Measurements from ENCODE around the gene ATXN1.

DNA sequence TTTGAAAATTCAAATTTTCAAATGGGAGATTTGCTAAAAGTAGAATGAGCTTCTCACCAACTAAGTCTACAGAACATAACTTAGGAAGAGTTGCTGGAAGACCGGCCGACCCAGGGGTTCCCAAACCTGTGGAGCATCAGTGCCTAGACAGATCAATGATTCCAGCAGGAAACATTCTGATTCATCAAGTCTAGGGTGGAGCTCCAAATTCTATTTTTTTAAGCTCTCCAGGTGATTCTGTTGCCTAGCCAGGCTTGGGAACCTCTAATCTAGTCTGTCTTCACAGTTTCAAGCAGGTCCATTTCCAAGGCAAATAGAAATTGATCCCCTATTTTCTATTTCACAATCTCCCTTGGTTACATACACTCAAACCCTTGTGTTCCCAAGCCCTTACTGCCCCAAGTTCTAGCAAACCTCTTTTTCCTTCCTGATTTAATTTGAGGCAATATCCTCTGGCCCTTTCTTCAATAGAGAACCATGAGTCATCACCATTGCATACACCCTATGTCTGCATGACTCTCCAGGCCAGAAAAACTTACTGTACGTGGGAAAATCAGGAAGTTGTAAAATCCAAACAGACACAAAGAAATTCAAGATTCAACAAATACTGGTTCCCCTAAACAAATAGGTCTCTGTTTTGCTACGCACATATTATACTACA, 8.9 kb downstream of the ATXN1 start:
- TF ChIP-seq ESRRA (CRISPR knock-in tag; IDR thresholded peaks at IDR 0.05; ENCODE audit: borderline replicate concordance) (no peak), JUN (CRISPR knock-in tag; IDR thresholded peaks at IDR 0.05) (no peak), TCF7 (CRISPR knock-in tag; IDR thresholded peaks at IDR 0.05; ENCODE audit: low read depth) (no peak), CBFB (CRISPR knock-in tag; IDR thresholded peaks at IDR 0.05; ENCODE audit: low read depth) (no peak), ZBTB21 (CRISPR knock-in tag; IDR thresholded peaks at IDR 0.05; ENCODE audit: borderline replicate concordance) (no peak), ZNF232 (CRISPR knock-in tag; IDR thresholded peaks at IDR 0.05) (no peak)
- TF ChIP-seq, protein P1, sequence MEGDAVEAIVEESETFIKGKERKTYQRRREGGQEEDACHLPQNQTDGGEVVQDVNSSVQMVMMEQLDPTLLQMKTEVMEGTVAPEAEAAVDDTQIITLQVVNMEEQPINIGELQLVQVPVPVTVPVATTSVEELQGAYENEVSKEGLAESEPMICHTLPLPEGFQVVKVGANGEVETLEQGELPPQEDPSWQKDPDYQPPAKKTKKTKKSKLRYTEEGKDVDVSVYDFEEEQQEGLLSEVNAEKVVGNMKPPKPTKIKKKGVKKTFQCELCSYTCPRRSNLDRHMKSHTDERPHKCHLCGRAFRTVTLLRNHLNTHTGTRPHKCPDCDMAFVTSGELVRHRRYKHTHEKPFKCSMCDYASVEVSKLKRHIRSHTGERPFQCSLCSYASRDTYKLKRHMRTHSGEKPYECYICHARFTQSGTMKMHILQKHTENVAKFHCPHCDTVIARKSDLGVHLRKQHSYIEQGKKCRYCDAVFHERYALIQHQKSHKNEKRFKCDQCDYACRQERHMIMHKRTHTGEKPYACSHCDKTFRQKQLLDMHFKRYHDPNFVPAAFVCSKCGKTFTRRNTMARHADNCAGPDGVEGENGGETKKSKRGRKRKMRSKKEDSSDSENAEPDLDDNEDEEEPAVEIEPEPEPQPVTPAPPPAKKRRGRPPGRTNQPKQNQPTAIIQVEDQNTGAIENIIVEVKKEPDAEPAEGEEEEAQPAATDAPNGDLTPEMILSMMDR (IDR thresholded peaks at IDR 0.05) = no peak
- TF ChIP-seq, protein P2, sequence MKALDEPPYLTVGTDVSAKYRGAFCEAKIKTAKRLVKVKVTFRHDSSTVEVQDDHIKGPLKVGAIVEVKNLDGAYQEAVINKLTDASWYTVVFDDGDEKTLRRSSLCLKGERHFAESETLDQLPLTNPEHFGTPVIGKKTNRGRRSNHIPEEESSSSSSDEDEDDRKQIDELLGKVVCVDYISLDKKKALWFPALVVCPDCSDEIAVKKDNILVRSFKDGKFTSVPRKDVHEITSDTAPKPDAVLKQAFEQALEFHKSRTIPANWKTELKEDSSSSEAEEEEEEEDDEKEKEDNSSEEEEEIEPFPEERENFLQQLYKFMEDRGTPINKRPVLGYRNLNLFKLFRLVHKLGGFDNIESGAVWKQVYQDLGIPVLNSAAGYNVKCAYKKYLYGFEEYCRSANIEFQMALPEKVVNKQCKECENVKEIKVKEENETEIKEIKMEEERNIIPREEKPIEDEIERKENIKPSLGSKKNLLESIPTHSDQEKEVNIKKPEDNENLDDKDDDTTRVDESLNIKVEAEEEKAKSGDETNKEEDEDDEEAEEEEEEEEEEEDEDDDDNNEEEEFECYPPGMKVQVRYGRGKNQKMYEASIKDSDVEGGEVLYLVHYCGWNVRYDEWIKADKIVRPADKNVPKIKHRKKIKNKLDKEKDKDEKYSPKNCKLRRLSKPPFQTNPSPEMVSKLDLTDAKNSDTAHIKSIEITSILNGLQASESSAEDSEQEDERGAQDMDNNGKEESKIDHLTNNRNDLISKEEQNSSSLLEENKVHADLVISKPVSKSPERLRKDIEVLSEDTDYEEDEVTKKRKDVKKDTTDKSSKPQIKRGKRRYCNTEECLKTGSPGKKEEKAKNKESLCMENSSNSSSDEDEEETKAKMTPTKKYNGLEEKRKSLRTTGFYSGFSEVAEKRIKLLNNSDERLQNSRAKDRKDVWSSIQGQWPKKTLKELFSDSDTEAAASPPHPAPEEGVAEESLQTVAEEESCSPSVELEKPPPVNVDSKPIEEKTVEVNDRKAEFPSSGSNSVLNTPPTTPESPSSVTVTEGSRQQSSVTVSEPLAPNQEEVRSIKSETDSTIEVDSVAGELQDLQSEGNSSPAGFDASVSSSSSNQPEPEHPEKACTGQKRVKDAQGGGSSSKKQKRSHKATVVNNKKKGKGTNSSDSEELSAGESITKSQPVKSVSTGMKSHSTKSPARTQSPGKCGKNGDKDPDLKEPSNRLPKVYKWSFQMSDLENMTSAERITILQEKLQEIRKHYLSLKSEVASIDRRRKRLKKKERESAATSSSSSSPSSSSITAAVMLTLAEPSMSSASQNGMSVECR (CRISPR knock-in tag; IDR thresholded peaks at IDR 0.05; ENCODE audit: borderline replicate concordance) = no peak
- TF ChIP-seq, protein P3, sequence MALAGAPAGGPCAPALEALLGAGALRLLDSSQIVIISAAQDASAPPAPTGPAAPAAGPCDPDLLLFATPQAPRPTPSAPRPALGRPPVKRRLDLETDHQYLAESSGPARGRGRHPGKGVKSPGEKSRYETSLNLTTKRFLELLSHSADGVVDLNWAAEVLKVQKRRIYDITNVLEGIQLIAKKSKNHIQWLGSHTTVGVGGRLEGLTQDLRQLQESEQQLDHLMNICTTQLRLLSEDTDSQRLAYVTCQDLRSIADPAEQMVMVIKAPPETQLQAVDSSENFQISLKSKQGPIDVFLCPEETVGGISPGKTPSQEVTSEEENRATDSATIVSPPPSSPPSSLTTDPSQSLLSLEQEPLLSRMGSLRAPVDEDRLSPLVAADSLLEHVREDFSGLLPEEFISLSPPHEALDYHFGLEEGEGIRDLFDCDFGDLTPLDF (CRISPR knock-in tag; IDR thresholded peaks at IDR 0.05) = no peak

All from WTC11 (cell line).